Stimulated activated naive CD8-positive, alpha-beta T cell treated with anti-CD3 and anti-CD28 coated beads, Interleukin-15, Interleukin-2, amounts not matched to agents 100 U/mL and 50 U/mL, for 24 hours (primary cell): ENCODE measurements around the gene CPLANE2.

Source experiments
- ATAC-seq: fragments of 150-1000 bp; cut with Tn5 transposase; one replicate; pipeline ENCODE4 v1.10.0; 2021
- DNase-seq: peaks from one replicate; pipeline ENCODE4 v3.0.0; 2021

Gene CPLANE2

GRCh38 chr1:16187748-16188401 is 49.1 kb downstream of the CPLANE2 start:
- DNase-seq (peak; percentile 86), ATAC-seq (peak; percentile 90)

- ATAC-seq: no peak
- no peak for DNase-seq
Observed at GRCh38 chr1:16186655-16187235, 50.2 kb downstream of the CPLANE2 start.

- ATAC-seq (no peak), DNase-seq (no peak)
Observed at GRCh38 chr1:16184557-16185303, 52.3 kb downstream of the CPLANE2 start.

GRCh38 chr1:16183765-16184556 is 53.0 kb downstream of the CPLANE2 start:
- ATAC-seq (no peak), DNase-seq (no peak)

- ATAC-seq: no peak
- no peak for DNase-seq
Observed at GRCh38 chr1:16183179-16183578, 53.8 kb downstream of the CPLANE2 start.

GRCh38 chr1:16181887-16182719 is 54.9 kb downstream of the CPLANE2 start:
- ATAC-seq (no peak), DNase-seq (no peak)
